ENCODE measurements around the gene TEX35. TPM values are rescaled to one million over a fixed set of nuclear protein-coding genes. Genes with fewer than 3 reads are reported as not detected.

TEX35 gene
- total and polyA plus RNA-seq, 10 of the 15 experiments (the other 5 are each of a cell fraction or from before 2014, with no cell fraction given), result not detected

DNA sequence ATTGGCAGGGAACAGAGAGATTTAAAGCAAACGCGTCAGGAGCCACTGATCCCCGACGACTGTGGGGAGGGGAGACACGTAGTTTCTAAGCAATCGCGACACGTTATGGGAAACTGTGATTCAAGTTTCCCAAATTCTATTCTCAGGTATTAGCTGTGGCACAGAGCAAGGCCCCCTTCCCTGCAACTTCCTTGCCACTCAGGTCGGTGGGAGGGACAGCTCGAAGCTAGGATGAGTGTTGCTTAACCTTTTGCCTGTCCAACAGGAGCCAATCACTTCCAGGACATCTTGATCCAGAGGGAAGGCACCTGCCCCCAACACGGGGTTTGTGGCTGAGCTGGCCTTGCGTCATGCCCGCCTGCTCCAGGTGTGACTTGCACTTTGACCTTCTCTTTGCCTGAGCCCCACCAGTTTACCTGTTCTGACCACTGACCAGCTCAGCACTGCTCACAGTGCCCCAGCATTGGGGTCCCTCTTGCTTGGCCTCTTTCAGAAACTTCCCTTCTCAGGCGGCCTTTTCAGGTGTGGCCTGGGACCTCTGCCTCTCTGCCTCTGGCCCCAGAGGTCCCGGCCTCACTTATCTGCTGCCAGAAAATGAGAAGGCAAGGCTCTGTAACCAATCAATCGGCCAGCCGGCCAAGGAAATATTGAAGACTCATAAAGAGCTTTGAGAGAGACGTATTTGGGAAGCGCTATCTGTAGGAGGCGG, 24.6 kb downstream of the TEX35 start:
- BruUV-seq (replicated peaks), result no TSS peak
- POLR2A ChIA-PET, result no interaction called here
- no peak for FAIRE-seq

More for the DNA sequence above, 24.6 kb downstream of the TEX35 start:
- Histone ChIP-seq H3K79me2 (ENCODE audit: control insufficient read depth, insufficient read depth, low read length) (no peaks in the 10 kb centered on the region), H3K27me3 (replicated peaks in 1 of 2; ENCODE audit: control insufficient read depth in 2 of 2, insufficient read depth in 2 of 2, low read length in 1 of 2) (no peaks in the 10 kb centered on the region; a peak in 1 of 4 replicates), H3K9me3 (replicated peaks; ENCODE audit: control insufficient read depth, insufficient read depth, low read length) (no peaks in the 10 kb centered on the region), H3K36me3 (ENCODE audit: control insufficient read depth in 2 of 2, insufficient read depth in 2 of 2, low read length in 1 of 2) (no peaks in the 10 kb centered on the region), H3K27ac (ENCODE audit: control insufficient read depth, insufficient read depth) (no peak overlapping the region), H3K4me3 (no peak overlapping the region), H3K4me2 (ENCODE audit: control insufficient read depth, insufficient read depth) (no peak overlapping the region), H2AFZ (ENCODE audit: control insufficient read depth, low read depth, low read length) (no peak overlapping the region), H4K20me1 (ENCODE audit: control insufficient read depth, insufficient read depth) (no peaks in the 10 kb centered on the region), H3K9ac (ENCODE audit: control insufficient read depth, insufficient read depth, low read length) (no peak overlapping the region), H3K4me1 (ENCODE audit: control insufficient read depth, insufficient read depth, low read length) (peaks cover 7% of the 10 kb centered on the region; the same call in 1 of the 2 replicates)
- DNase-seq (ENCODE audit: low read depth, low spot score) (no peak), ATAC-seq (no peak)
- intact Hi-C loops (cut with micrococcal nuclease; ENCODE audit: unreplicated experiment), result no loop called here
- ChIA-PET RAD21 (ENCODE audit: unreplicated experiment) (interaction anchor here (0.7 to 9.5 kb wide), 2 partner anchors 216 to 236 kb away, joined by 3 to 200 read pairs; no protein-coding TSS in a partner anchor), CTCF (interaction anchor here (1.8 to 15.3 kb wide), 3 partner anchors 216 to 466 kb away, joined by 4 to 283 read pairs (median 20); no protein-coding TSS in a partner anchor), SMC1A (ENCODE audit: uncharacterized antibody, unreplicated experiment) (interaction anchor here (12.6 kb wide), 1 partner anchor 216 kb away, joined by 166 read pairs; no protein-coding TSS in a partner anchor)
- in situ Hi-C loops (cut with MboI), result loop anchor here (25.0 kb wide), 1 partner anchor 225 kb away; no protein-coding TSS in a partner anchor
- no peak for TF ChIP-seq CBX3 (IDR thresholded peaks at IDR 0.05; ENCODE audit: borderline replicate concordance, low read depth)
- no peak for TF ChIP-seq CBX5 (IDR thresholded peaks at IDR 0.05; ENCODE audit: low read depth)
- TF ChIP-seq MTA2 (IDR thresholded peaks at IDR 0.05; ENCODE audit: low read depth), result no peak
- TF ChIP-seq BACH1 (IDR thresholded peaks at IDR 0.05; ENCODE audit: borderline replicate concordance), result no peak
- TF ChIP-seq KLF5 (IDR thresholded peaks at IDR 0.05; ENCODE audit: partially characterized antibody), result no peak
- TF ChIP-seq, protein P1, sequence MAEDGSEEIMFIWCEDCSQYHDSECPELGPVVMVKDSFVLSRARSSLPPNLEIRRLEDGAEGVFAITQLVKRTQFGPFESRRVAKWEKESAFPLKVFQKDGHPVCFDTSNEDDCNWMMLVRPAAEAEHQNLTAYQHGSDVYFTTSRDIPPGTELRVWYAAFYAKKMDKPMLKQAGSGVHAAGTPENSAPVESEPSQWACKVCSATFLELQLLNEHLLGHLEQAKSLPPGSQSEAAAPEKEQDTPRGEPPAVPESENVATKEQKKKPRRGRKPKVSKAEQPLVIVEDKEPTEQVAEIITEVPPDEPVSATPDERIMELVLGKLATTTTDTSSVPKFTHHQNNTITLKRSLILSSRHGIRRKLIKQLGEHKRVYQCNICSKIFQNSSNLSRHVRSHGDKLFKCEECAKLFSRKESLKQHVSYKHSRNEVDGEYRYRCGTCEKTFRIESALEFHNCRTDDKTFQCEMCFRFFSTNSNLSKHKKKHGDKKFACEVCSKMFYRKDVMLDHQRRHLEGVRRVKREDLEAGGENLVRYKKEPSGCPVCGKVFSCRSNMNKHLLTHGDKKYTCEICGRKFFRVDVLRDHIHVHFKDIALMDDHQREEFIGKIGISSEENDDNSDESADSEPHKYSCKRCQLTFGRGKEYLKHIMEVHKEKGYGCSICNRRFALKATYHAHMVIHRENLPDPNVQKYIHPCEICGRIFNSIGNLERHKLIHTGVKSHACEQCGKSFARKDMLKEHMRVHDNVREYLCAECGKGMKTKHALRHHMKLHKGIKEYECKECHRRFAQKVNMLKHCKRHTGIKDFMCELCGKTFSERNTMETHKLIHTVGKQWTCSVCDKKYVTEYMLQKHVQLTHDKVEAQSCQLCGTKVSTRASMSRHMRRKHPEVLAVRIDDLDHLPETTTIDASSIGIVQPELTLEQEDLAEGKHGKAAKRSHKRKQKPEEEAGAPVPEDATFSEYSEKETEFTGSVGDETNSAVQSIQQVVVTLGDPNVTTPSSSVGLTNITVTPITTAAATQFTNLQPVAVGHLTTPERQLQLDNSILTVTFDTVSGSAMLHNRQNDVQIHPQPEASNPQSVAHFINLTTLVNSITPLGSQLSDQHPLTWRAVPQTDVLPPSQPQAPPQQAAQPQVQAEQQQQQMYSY (CRISPR knock-in tag; IDR thresholded peaks at IDR 0.05), result no peak
- TF ChIP-seq TCF7 (IDR thresholded peaks at IDR 0.05; ENCODE audit: borderline replicate concordance), result no peak
- TF ChIP-seq HDAC6 (IDR thresholded peaks at IDR 0.05; ENCODE audit: unreplicated experiment), result no peak
- WGBS (ENCODE audit: insufficient coverage, insufficient replicate concordance, low lambda C conversion rate, missing lambda C conversion rate), result 62% methylated on average over 20 of the region's 20 CpGs

All from GM12878 (cell line).